ENCODE data around the gene MYH6.

Gene MYH6

GRCh38 chr14:23443881-23444280 is 35.8 kb upstream of the MYH6 start:
- WGBS, 2 experiments (ENCODE audit: insufficient coverage in 2 of 2) = 88 to 93% methylated on average over 3 to 4 of the region's 6 CpGs
- no peaks in the 10 kb centered on the region for H3K36me3 ChIP-seq (ENCODE audit: control insufficient read depth, insufficient read depth, low read length)
- H3K27ac ChIP-seq (ENCODE audit: low read depth, low read length, severe bottlenecking) = no peak overlapping the region
- peaks cover 3% of the 10 kb centered on the region for H3K4me1 ChIP-seq (ENCODE audit: control insufficient read depth, insufficient read depth, low read length, poor library complexity, severe bottlenecking)
- H3K4me3 ChIP-seq (ENCODE audit: extremely low read depth, insufficient read depth, low read length, poor library complexity, severe bottlenecking) = no peak overlapping the region
- no peaks in the 10 kb centered on the region for H3K9me3 ChIP-seq (ENCODE audit: control insufficient read depth, low read length)

- H3K4me1 ChIP-seq (ENCODE audit: control insufficient read depth, insufficient read depth, low read length, poor library complexity, severe bottlenecking) = peaks cover 3% of the 10 kb centered on the region
- no peak overlapping the region for H3K27ac ChIP-seq (ENCODE audit: low read depth, low read length, severe bottlenecking)
- H3K36me3 ChIP-seq (ENCODE audit: control insufficient read depth, insufficient read depth, low read length) = no peaks in the 10 kb centered on the region
- no peaks in the 10 kb centered on the region for H3K9me3 ChIP-seq (ENCODE audit: control insufficient read depth, low read length)
- 81 to 93% methylated on average over 5 to 8 of the region's 11 CpGs for WGBS, 2 experiments (ENCODE audit: insufficient coverage in 2 of 2)
- no peak overlapping the region for H3K4me3 ChIP-seq (ENCODE audit: extremely low read depth, insufficient read depth, low read length, poor library complexity, severe bottlenecking)
Measured at GRCh38 chr14:23443411-23443812, 35.3 kb upstream of the MYH6 start.

GRCh38 chr14:23442721-23443356 is 34.8 kb upstream of the MYH6 start:
- Histone ChIP-seq H3K4me1 (ENCODE audit: control insufficient read depth, insufficient read depth, low read length, poor library complexity, severe bottlenecking) (peaks cover 3% of the 10 kb centered on the region), H3K36me3 (ENCODE audit: control insufficient read depth, insufficient read depth, low read length) (no peaks in the 10 kb centered on the region), H3K4me3 (ENCODE audit: extremely low read depth, insufficient read depth, low read length, poor library complexity, severe bottlenecking) (no peak overlapping the region), H3K27ac (ENCODE audit: low read depth, low read length, severe bottlenecking) (no peak overlapping the region), H3K9me3 (ENCODE audit: control insufficient read depth, low read length) (no peaks in the 10 kb centered on the region)
- 68 to 69% methylated on average over 9 of the region's 9 CpGs for WGBS, 2 experiments (ENCODE audit: insufficient coverage in 2 of 2)

DNA sequence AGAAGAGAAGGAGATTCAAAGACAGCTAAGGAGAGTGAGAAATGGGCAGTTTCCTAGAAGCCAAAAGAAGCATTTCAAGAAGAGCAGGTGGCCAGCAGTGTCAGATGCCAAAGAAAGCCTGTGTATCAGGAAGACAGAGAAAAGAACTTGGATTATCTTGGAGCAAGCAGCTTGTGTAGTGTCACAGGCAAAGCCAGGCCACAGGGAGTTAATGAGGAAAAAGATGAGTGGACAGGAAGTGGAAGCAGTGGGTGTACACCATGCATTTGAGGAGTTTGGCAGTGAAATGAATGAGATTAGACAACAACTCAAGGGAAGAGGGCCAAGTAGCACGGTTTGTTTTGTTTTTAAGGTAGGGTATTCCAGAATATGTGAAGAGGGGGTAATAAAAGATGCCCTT is 33.0 kb upstream of the MYH6 start:
- H3K27ac ChIP-seq (ENCODE audit: low read depth, low read length, severe bottlenecking) = no peak overlapping the region
- H3K9me3 ChIP-seq (ENCODE audit: control insufficient read depth, low read length) = no peaks in the 10 kb centered on the region
- 100% methylated on average over 1 of the region's 1 CpG for WGBS, 2 experiments (ENCODE audit: insufficient coverage in 2 of 2)
- H3K36me3 ChIP-seq (ENCODE audit: control insufficient read depth, insufficient read depth, low read length) = no peaks in the 10 kb centered on the region
- peaks cover 13% of the 10 kb centered on the region for H3K4me1 ChIP-seq (ENCODE audit: control insufficient read depth, insufficient read depth, low read length, poor library complexity, severe bottlenecking)
- H3K4me3 ChIP-seq (ENCODE audit: extremely low read depth, insufficient read depth, low read length, poor library complexity, severe bottlenecking) = no peak overlapping the region

DNA sequence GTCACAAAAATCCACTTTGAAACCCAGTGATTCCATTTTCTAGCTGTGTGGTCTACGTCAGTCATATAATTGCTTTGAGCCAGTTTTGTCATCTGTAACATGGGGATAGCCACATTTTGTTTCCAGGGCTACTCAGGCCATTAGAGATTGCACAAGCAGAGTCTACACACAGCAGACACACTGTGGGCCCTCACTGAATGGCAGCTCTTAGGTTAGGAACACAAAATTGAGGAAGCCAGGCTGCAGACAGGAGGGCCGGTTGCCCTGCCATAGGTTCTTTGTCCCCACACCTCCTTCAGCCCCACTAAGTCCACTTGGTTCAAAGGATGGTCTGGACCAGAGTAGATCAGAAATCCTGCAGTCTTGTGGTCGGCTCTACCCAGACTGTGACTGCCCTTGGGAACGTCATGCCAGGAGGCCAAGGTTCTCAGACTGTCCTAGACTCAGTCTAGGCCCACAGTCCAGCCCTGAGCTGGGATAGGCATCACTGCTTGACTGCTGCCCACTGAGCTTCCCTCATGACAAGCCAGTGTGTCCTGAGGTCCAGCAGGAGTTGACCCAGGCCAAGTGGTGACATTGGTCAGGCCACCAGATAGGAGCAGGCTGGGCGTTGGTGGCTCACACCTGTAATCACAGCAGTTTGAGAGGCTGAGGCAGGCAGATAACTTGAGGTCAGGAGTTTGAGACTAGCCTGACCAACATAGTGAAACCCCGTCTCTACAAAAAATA is 31.2 kb upstream of the MYH6 start:
- Histone ChIP-seq H3K4me3 (ENCODE audit: extremely low read depth, insufficient read depth, low read length, poor library complexity, severe bottlenecking) (no peak overlapping the region), H3K27ac (ENCODE audit: low read depth, low read length, severe bottlenecking) (no peak overlapping the region), H3K4me1 (ENCODE audit: control insufficient read depth, insufficient read depth, low read length, poor library complexity, severe bottlenecking) (peaks cover 24% of the 10 kb centered on the region), H3K9me3 (ENCODE audit: control insufficient read depth, low read length) (no peaks in the 10 kb centered on the region), H3K36me3 (ENCODE audit: control insufficient read depth, insufficient read depth, low read length) (no peaks in the 10 kb centered on the region)
- WGBS, 2 experiments (ENCODE audit: insufficient coverage in 2 of 2) = 92 to 95% methylated on average over 5 to 6 of the region's 6 CpGs

DNA sequence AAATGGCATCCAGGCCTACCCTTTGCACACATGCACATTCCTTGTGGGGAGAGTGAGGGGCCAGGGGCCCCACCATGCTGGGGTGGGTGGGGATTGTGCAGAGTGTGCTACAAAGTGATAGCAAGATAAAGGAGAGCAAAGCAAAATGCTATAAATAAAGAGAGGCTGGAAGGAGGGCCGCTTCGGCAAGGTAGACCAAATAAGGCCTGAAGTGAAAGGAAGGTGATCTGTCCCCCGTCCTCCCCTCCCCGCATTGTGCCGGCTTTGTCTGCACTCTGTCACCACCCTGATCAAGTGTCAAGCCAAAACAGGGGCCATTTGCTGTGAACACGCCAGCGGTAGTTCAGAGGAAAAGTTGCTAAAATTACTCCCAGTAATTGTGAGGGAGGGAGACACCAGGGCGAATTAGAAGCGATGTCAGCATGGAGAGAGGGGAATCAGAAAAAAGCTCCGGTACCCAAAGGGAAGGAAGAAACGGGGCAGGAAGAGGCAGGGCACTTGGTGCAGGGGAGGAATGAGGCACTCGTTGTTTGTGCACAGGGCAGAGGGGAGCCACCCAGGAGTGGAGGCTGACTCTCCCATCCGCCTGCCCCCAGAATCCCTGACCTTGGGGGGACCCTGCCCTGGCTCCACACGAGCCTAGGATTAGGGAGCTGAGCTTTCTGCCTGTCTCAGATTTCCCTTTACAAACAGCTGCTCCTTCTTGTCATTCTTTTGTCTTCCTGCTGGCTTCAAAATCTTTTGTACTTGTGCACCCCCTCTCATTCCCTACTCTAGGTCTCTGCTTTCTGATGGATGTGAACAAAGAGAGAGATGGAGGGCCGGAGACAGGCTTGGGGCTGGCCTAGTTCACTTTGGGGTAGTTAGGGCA is 30.3 kb upstream of the MYH6 start:
- Histone ChIP-seq H3K27ac (ENCODE audit: low read depth, low read length, severe bottlenecking) (no peak overlapping the region), H3K36me3 (ENCODE audit: control insufficient read depth, insufficient read depth, low read length) (no peaks in the 10 kb centered on the region), H3K9me3 (ENCODE audit: control insufficient read depth, low read length) (no peaks in the 10 kb centered on the region), H3K4me3 (ENCODE audit: extremely low read depth, insufficient read depth, low read length, poor library complexity, severe bottlenecking) (no peak overlapping the region), H3K4me1 (ENCODE audit: control insufficient read depth, insufficient read depth, low read length, poor library complexity, severe bottlenecking) (peaks cover 24% of the 10 kb centered on the region)
- 63 to 75% methylated on average over 11 to 12 of the region's 15 CpGs for WGBS, 2 experiments (ENCODE audit: insufficient coverage in 2 of 2)

DNA sequence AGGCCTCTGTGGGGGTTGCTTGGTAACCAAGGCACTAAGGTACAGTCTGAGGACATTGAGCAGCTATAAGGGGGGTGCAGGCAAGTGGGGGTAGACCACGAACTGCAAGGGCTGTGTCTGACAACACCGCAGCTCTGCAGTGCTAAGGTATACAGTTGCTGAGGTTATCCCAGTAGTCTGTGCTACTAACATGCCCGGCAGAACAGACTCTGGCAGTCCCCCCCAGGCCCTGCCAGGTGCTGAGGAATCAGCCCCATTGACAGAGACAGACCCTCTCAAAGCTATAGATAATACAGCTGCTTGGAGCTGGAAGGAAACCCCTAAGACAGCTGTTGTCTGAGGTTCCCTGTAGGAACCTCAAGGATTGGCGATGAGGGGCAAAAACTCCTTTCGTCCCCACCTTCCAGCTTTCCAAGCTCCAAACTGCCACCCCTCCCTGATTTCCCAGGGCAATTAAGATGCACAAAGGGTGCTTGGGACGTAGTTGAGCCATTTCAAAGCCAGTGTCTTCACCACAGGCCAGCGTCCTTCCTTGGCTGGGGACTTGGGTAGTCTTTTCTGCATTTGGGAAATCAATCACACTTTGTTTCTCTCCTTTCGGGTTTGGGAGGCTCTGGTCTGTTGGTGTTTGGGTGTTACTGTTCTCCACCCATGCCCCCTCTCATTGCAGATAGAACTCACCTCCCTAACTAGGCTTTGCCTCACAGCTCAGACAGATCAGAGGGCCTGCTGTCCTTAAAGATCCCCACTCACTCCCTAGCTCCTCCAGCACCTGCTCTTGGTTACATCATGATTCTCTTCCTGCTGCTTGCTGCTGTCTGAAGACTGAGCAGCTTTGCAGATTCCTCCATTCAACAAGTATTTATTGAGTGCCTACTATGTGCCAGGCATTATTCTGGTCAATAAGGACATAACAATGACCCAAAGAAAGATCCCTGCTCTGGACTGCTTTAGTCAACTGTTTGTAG is 29.3 kb upstream of the MYH6 start:
- WGBS, 2 experiments (ENCODE audit: insufficient coverage in 2 of 2) = 89 to 92% methylated on average over 6 of the region's 8 CpGs
- Histone ChIP-seq H3K36me3 (ENCODE audit: control insufficient read depth, insufficient read depth, low read length) (no peaks in the 10 kb centered on the region), H3K4me3 (ENCODE audit: extremely low read depth, insufficient read depth, low read length, poor library complexity, severe bottlenecking) (no peak overlapping the region), H3K27ac (ENCODE audit: low read depth, low read length, severe bottlenecking) (no peak overlapping the region), H3K4me1 (ENCODE audit: control insufficient read depth, insufficient read depth, low read length, poor library complexity, severe bottlenecking) (peaks cover 22% of the 10 kb centered on the region), H3K9me3 (ENCODE audit: control insufficient read depth, low read length) (no peaks in the 10 kb centered on the region)

DNA sequence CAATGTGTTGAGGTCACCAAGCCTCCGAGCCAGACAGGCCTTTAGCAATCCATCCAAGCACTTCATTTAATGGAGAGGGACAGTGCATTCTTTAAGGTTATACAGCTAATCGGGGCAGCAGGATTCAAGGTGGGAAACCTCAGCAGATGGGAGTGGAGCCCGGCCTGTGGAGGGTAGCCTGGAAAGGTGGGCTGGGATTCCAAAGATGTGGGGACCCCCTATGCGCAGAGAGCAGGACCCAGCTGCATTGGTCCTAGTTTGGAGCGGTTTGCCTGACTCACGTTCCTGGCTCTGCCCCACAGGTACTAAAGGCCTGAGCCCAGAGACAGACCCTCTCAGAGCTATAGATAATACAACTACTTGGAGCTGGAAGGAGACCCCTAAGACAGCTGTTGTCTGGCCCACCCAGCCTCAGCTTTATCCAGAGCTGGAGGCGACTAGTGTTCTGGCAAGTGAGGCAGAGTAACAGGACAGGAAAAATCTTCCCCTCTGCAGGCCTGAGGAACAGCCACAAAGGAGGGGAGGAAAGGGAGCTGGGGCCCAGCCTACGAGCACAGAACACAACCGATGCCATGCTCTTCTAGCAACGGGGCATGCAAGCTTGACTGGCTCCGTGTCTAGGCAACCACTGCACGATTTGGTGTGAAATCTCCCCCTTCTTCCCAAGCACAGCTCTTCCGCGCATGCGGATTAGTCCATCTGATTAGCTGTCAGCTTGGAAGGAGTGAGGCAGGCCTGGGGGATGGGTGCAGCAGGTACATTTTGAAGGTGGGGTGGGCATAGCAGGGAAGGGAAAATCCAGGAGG is 28.5 kb upstream of the MYH6 start:
- 78 to 85% methylated on average over 12 to 15 of the region's 15 CpGs for WGBS, 2 experiments (ENCODE audit: insufficient coverage in 2 of 2)

DNA sequence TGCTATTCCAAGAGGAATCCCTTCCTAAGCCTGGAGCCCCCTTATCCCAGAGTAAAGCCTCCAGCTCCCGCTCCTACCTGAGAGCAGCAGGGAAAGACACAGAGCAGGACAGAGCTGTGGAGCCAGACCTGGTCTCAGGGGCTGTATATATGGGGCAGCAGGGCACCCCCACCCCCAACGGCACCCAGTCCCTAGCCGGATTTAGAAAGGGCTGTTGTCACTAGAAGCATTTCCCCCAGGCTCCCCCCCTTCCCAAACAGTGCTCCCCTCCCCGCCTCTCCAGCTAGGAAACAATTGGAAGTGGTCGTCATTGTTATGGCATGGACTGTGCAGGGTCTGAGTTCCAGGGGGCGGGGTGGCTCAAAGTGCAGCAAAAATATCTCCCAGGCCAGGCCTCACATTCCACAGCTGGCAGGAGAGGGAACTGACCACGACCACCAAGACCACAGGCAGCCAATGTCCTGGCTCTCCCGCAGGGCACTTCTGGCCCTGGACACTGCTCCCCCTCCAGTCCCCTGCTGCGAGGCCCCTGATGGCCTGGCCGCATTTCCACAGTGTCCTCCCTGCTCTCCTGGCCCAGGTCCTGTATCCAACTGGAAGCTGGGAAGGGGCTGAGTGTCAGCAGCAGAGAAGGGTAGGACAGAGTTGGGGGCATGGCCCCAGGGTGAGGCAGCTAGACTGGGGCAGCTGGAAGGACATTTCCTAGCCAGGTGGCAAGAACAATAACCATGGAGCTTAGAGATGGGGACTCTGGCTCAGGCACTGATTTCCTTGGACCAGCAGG is 27.7 kb upstream of the MYH6 start, which contains the start of gene MYH7:
MYH7 (minus strand) TSS at position 118 of the 784 bp plus-strand sequence. CDS start 1,928 bp downstream, outside the sequence.
- peak within 1 kb of the TSS; percentile 68 for H3K27ac ChIP-seq (ENCODE audit: low read depth, low read length, severe bottlenecking)
- H3K4me1 ChIP-seq (ENCODE audit: control insufficient read depth, insufficient read depth, low read length, poor library complexity, severe bottlenecking) = peaks cover 22% of the 10 kb centered on the region
- WGBS, 2 experiments (ENCODE audit: insufficient coverage in 2 of 2) = 66 to 73% methylated on average over 4 of the region's 10 CpGs

More for the DNA sequence above, 28.5 kb upstream of the MYH6 start:
- Histone ChIP-seq H3K4me1 (ENCODE audit: control insufficient read depth, insufficient read depth, low read length, poor library complexity, severe bottlenecking) (peaks cover 22% of the 10 kb centered on the region), H3K4me3 (ENCODE audit: extremely low read depth, insufficient read depth, low read length, poor library complexity, severe bottlenecking) (no peak overlapping the region), H3K36me3 (ENCODE audit: control insufficient read depth, insufficient read depth, low read length) (no peaks in the 10 kb centered on the region), H3K27ac (ENCODE audit: low read depth, low read length, severe bottlenecking) (peak overlapping the region; percentile 68), H3K9me3 (ENCODE audit: control insufficient read depth, low read length) (no peaks in the 10 kb centered on the region)

More for the DNA sequence above, 27.7 kb upstream of the MYH6 start, which contains the start of gene MYH7:
- Histone ChIP-seq H3K36me3 (ENCODE audit: control insufficient read depth, insufficient read depth, low read length) (no peaks in the 10 kb centered on the region), H3K9me3 (ENCODE audit: control insufficient read depth, low read length) (no peaks in the 10 kb centered on the region), H3K4me3 (ENCODE audit: extremely low read depth, insufficient read depth, low read length, poor library complexity, severe bottlenecking) (no peak within 1 kb of the TSS)
